HG03521 (cell line): ENCODE measurements around the gene ADARB1.

Experiments used
- ATAC-seq: cut with Tn5 transposase; IDR thresholded peaks from one replicate; pipeline ENCODE4 v1.9.1; 2021; ENCODE audit warnings: mild to moderate bottlenecking, moderate library complexity; ENCODE audit not compliant: unreplicated experiment

The ADARB1 gene

DNA sequence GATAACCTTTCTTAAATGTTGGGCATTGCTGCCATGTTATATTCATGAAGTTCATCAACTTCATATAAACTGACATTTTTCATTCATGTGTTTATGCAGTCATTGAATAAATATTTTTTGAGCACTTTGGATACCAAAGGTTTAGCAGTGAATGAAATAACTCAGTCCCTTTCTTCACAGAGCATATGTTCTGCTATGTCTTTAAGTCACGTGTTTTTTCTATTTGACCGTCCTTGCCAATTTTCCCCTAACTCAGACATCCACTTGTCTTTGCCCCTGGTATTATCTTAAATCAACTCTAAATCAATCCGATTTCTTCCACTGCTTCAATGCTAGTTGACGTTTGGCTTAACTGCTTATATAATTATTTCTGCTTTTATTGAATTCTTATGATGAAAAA lies 16.6 kb downstream of the ADARB1 start:
- ATAC-seq: no peak

DNA sequence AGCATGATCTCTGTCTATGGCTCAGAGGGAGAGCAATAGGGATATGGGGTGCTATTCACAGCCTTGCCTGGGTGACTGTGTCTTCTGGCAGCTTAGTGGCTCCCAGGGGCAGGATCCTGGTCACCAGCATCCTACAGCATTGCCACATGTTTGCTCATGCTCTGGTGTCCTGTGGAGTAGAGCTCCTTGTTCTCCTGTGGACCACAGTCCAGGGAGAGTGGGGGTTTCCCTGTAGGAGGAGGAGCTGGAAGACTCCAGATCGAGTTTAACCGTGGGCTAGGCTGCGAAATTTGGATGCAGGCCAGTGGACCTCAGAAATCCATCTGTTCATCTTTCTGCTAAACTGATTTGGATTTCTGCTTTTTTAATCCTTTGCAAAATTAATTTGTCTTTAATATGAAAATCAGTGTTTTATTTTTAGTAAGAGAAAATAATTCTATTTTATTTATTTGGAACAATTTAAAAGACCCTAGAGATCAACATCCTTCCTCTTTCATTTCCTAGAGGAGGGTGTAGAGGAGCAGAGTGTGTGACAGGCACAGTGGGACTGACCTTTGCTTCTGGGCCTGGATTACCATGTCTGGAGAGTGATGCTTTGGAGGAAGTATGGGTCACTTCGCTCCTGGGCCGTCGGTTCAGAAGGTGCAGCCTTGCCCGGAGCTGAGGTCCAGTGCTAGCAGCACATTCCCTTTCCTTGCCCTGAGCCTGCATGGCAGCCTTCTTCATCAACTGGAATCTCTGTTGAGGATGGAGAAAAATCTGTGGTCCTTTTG lies 17.4 kb downstream of the ADARB1 start:
- ATAC-seq: no peak

- ATAC-seq: no peak
Measured at GRCh38 chr21:45093035-45093532, 18.7 kb downstream of the ADARB1 start.

DNA sequence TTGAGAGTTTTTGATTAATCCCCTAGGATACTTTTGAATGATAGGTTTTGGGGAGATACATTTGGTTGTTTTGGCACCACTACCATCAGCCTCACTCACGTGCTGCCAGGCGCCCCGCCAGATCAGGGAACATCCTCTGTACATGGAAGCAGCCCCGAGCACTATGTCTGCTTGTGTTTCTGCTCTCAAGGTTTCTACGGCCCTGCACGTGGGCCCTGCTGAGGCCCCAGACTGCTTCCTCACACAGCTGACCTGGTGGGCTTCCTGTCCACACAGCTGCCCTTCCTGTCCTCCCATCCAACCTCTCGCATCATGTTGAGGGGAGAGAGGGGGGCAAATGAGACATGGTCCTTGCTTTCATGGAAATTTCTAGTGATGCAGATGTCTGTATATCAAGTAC lies 20.0 kb downstream of the ADARB1 start:
- no peak for ATAC-seq

GRCh38 chr21:45095505-45095904 lies 21.1 kb downstream of the ADARB1 start:
- no peak for ATAC-seq

DNA sequence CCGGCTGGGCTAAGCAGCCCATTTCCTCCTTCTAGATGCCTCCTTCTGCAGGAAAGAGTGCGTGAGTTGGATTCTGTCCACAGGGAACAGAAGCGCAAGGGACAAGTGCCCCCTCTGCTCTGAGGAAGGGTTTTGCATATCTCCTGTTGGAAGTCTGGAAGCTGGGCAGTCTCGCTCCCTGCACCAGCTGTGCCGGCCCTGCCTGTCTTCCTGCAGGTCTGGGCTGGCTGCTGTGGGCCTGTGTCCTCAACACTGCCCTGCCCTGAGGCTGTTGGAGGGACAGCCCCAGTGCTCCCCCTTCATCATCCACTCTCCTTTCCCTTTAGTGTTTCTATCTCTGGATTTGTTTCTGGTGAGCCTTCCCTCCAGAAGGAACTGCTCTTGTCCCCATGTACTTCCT lies 21.8 kb downstream of the ADARB1 start:
- no peak for ATAC-seq

GRCh38 chr21:45097827-45098387 lies 23.5 kb downstream of the ADARB1 start:
- ATAC-seq: no peak

- no peak for ATAC-seq
Measured at GRCh38 chr21:45098867-45099266, 24.5 kb downstream of the ADARB1 start.

DNA sequence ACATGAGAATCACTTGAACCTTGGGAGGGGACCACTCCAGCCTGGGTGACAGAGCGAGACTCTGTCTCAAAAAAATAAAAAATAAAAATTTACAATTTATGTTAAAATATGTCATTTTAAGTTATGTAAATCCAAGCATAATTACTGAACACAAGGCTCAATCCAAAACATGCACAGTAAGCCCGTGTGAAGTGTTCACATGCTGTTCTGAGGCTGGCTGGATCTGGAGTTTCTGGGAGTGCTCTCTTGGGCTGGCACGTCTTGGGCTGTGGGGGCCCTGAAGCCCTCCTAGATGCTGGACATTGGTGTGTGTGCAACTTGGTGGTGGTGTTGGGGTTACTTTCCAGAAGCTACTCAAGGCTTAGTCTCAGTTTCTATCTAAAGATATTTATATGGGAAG lies 25.2 kb downstream of the ADARB1 start:
- ATAC-seq: no peak

DNA sequence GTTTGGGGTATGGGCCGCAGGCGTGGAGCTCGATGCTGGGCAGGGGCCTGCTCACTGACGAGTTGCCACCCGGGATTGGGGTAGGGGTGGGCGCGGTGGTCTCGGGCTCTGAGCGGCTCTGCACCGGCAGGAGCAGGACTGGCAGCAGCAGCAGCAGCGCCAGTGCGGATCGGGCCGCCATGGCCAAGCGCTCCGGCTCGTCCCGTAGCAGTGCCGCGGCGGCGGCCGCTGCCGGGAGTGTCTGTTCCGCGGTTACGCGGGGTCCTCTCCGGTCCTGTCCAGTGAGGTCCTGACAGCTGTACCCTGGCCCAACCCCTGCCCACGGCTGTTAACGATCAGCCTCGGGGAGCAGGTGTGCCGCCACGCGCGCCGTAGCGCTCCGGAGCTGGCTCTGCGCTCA lies 26.5 kb downstream of the ADARB1 start:
- ATAC-seq: no peak

GRCh38 chr21:45102391-45102932 lies 28.1 kb downstream of the ADARB1 start:
- no peak for ATAC-seq

GRCh38 chr21:45103971-45104520 lies 29.7 kb downstream of the ADARB1 start:
- ATAC-seq: no peak

DNA sequence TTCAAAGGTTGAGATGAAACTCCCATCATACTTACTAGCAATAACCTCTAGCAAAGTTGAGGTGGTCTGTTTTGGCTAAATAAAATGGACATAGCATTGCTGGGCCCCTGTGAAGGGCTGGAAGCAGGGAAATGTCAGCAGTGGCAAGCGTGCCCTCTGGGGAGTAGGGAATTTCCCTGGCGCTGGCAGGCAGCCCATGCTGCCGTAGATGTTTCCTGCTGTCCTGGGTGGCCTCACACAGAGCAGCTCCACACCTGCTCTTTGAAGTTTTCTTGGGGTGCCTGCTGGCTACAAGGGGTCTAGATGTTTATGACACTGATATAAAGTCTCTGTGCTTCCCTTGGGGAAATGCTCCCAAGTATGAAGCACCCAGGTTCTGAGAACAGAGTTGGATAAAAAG lies 30.2 kb downstream of the ADARB1 start:
- ATAC-seq: no peak

DNA sequence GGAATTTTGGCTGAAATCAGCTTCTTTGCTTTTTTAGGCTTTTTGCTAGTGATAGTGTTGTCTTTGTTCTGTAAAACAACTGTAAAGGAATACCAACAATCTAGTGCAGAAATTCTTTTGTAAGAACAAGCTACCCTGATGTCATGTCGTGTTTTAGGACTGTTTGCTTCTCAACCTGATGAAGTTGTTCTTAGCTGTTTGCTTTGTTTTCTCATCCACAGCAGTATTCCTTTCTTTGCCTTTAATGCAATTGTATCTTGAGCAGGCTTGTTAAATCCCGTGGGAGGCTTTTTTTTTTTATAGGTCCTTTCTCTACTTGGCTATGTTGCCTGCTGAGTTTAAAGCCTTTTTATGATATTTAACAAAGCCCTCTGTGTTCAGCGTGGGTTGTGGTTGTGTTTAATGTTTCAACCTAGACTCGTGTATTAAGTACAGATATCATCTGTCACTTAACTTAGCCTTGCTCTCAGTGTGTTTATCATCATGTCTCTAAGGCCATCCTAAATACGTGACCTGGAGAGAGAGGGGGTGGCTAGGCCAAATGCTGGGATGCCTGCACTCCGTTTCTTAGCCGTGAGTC lies 31.6 kb downstream of the ADARB1 start:
- ATAC-seq: no peak

DNA sequence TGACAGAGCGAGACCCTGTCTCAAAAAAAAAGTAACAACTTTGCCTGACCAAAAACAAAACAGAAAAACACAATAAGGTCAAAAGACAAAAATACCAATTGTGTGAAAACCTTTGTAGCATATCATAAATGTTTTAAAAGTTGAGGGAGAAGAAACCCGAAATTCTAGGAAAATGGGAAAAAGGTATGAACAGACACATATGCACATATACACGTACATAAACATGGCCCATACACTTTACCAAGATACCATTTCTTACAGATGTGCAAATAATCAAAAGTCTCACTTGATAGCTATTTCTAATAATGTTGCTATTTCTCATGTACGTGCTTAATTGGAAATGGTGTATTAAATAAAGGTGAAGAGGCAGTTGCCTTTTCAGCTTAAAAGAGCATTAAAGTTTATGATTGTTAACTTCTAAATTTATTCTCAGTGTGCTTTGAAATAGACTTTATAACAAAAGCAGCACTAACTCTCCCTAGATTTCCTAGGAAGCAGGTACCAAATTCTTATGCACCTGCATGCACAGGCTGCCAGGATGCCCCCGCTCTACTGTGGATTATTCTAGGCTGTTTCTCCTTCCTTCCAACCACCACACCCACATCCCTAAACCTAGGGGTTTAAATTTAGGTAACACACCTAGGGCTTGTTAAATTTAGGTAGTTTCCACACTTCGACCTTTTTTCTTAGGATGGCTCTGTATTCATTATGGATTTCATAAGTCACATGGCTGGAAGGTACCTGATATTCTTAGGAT lies 33.8 kb downstream of the ADARB1 start:
- no peak for ATAC-seq

GRCh38 chr21:45108808-45109781 lies 34.7 kb downstream of the ADARB1 start:
- ATAC-seq: peak; percentile 2

DNA sequence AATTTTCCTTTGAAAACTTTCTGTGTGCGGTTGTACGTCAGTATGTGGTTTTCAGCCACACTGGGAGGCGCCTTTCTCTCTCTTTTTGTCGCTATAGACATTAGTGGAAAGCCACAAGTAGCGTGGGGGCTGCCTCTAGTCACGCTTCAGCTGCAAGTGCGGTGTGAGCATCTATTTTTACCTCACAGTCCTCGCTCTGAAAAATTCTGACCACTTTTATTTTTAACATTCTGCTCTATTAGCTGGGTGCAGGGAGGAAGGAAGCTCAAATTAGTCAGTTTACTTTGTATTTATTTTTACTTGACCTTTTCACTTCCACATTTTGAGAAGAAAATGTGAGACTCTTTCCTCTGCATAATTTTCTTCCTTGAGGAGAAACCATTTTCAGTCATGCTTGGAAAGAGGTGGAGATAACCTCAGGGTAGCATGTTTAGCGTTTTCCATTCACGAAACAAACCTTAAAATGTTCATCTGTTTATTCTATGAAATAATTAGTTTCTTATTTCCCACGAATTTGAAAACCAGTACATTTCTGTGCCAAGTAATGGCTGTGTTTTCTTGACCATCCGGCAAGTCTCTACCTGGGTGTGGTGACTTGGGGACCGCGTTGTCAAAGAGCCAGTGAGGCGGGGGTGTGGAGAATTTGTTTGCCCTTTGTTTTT lies 35.6 kb downstream of the ADARB1 start:
- ATAC-seq: peak; percentile 76

DNA sequence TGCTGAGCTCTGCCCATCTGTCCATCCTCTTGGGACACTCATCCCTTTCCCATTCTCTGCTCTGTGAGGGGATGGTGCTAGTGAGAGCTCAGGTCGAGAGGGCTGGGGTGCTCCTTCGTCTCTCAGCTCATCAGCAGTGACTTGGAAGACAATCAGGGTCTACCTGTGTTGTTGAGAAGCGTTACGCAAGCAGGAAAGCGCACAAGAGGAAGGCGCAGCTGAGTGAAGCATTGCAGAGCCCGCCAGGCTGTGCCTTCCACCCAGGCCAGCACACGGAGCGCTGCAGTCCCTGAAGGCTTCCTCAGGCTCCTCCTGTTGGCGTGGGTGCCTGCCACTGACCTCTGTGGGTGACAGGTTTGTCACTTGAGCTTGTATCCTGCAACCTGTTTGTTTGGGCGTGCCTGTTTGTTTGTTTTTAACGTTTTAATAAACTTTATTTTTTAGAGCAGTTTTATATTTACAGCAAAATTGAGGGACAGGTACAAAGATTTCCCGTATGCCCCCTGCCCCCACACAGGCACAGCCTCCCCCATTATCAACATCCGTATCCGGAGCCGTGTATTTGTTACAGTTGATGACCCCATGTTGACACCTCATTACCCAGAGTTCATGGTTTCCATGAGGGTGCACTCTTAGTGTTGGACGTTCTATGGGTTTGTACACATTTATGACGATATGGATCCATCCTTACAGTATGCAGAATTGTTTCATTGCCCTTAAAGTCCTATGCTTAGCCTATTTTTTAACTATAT lies 36.7 kb downstream of the ADARB1 start:
- ATAC-seq: no peak

GRCh38 chr21:45111703-45112102 lies 37.3 kb downstream of the ADARB1 start:
- ATAC-seq: no peak
